Cardiac fibroblast (primary cell): ENCODE results near the gene VAT1.

Experiments used
- DNase-seq, 2 donors: peaks; one replicate each; pipeline versions ENCODE4 v3.0.0 to v3.0.0-alpha.2; 2010; ENCODE audit warnings: low read depth in 2 of 2
- H3K4me3 ChIP-seq, 2 donors: replicated peaks in 1 of 2; 1 replicate in 1 of 2; 2 replicates in 1 of 2; pipeline ENCODE4 v1.5.1; 2011; ENCODE audit warnings: low read depth in 2 of 2, low read length in 2 of 2, mild to moderate bottlenecking in 2 of 2, moderate library complexity in 1 of 2
- CTCF ChIP-seq: IDR thresholded peaks from one replicate; pipeline ENCODE4 v1.5.1; 2011; ENCODE audit warnings: low read depth, mild to moderate bottlenecking, low read length, inconsistent platforms

Gene VAT1

GRCh38 chr17:43020789-43021740 lies 1.1 kb downstream of the VAT1 start:
- peak overlapping the region; percentile 99 to 100 for H3K4me3 ChIP-seq
- peak; percentile 76 for DNase-seq
- no peak for TF ChIP-seq CTCF

- no peak for TF ChIP-seq CTCF
- peak; percentile 32 to 53 for DNase-seq
- peak overlapping the region in 1 of 2 donors; percentile 13 for H3K4me3 ChIP-seq
Observed at GRCh38 chr17:43020030-43020621, 2.1 kb downstream of the VAT1 start.

DNA sequence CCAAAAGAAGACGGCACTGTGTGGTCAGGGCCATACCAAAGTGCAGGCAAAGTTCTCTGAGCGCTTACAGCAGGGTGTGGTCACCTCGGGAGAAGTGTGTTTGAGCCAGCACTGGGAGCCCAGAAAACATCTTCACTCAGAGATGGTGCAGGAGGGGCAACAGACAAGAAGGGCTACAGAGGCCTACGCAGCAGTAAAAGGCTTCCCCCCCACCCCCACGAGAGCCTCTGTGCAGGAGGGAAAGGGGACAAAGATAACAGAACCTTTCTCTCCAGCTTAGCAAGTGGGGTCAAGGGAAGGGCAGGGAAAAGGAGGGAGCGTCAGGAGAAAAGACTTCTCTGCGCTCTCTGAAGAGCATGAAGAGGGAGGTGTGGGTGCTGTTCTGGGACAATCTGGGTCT lies 2.8 kb downstream of the VAT1 start:
- H3K4me3 ChIP-seq = peak overlapping the region in 1 of 2 donors; percentile 13
- peak; percentile 27 to 36 for DNase-seq
- TF ChIP-seq CTCF = no peak

DNA sequence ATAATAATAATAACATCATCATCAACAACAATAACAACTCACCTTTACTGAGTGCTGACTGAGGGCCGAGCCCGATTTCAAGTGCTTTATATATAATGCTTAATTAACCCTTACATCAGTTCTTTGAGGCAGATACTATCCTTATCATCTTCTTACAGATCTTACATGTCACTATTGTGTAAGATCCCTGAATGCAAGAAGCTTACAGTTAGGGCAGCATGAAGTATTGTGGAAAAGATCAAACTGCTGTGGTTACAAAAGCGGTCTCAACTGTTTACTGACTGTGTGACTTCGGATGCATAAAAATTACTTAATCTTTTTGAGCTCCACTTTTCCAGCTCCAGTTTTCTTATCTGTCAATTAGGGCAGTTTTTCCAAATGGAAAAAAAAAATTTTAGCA lies 3.3 kb downstream of the VAT1 start:
- H3K4me3 ChIP-seq = no peak overlapping the region
- DNase-seq = no peak
- TF ChIP-seq CTCF = no peak

DNA sequence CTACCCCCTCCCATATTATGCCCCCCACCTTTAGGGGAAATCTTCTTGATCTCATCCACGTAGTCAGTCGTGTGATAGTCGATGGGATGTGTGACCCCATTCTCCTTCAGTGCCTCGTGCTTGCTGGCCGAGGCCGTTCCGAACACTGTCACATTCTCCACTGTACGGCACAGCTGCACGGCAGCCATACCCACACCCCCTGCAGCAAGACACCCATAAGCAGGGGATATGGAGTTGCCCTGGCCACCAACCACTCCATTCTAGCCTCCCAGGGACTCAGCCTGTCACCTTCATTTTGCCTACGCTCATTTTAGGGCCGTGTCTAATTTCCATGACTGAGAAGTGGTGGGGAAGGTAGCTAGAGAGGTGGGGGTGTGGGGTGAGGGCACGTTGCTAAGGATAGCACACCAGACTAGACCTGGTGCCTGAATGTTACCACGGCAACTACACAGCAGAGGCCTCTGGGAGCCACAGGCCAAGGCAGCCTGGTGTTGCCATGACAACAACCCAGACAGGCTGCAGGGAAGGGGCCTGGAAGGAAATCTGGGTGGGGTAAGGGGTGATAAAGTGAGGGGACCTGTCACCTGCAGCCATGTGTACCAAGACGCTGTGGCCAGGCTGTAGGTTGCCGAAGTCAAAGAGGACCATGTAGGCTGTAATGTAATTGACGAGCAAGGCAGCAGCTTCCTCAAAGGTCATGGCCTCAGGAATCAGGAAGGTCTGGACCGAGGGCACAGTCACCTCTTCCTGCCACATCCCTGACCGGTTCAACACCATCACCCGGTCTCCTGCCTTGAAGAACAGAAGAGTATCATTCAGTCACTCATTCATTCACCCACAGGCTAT lies 4.0 kb downstream of the VAT1 start:
- no peak overlapping the region for H3K4me3 ChIP-seq
- no peak for TF ChIP-seq CTCF
- DNase-seq = peak in 1 of 2 donors; percentile 44

- TF ChIP-seq CTCF = no peak
- no peak overlapping the region for H3K4me3 ChIP-seq
- DNase-seq = no peak
Observed at GRCh38 chr17:43016216-43016615, 6.0 kb downstream of the VAT1 start.
